ENCODE data around the gene SF3B3.

DNA sequence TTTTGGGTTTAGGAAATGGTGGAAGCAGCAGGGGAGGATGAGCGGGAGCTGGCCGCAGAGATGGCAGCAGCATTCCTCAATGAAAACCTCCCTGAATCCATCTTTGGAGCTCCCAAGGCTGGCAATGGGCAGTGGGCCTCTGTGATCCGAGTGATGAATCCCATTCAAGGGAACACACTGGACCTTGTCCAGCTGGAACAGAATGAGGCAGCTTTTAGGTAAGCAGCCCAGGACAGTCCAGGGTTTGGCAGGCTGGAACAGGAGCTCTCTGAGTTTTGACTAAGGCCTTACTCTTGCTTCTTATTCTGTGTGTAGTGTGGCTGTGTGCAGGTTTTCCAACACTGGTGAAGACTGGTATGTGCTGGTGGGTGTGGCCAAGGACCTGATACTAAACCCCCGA lies 41.4 kb downstream of the SF3B3 start:
- TF ChIP-seq POLR2AphosphoS5 (IDR thresholded peaks at IDR 0.05; ENCODE audit: borderline replicate concordance, low read depth, low read length), result no peak
- no peak for TF ChIP-seq EZH2 (IDR thresholded peaks at IDR 0.05)
- no peak for TF ChIP-seq FOXP2 (optimal IDR thresholded peaks at IDR 0.05; ENCODE audit: control extremely low read depth, extremely low read length, insufficient read depth)
